ENCODE results near the gene RASD2. TPM values are rescaled to one million over a fixed set of nuclear protein-coding genes. Genes with fewer than 3 reads are reported as not detected.

The RASD2 gene
- total RNA-seq, 1 experiment from 2014 or later = 0.42 TPM

DNA sequence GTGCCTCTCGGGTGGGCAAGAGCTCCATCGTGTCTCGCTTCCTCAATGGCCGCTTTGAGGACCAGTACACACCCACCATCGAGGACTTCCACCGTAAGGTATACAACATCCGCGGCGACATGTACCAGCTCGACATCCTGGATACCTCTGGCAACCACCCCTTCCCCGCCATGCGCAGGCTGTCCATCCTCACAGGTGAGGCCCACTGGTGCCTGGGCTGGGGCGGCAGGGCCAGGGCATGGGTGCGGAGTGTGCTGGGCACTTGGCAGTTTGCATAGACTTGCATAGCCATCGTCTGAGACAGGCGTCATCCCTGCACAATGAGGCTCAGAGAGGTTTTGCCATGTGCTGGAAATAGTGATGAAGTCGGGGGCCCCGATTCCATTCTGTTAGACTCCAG is 6.3 kb downstream of the RASD2 start:
- peaks cover 3% of the 10 kb centered on the region; the same call in 1 of the 2 replicates for H3K4me1 ChIP-seq (ENCODE audit: insufficient read depth, low read length)
- H2AK5ac ChIP-seq (ENCODE audit: insufficient read length, low read length) = no peak overlapping the region
- no peak for DNase-seq
- H3K4me2 ChIP-seq (ENCODE audit: insufficient read depth, insufficient read length, low read length) = no peak overlapping the region
- no peaks in the 10 kb centered on the region for H3K79me1 ChIP-seq (ENCODE audit: insufficient read depth, low read depth, low read length, poor library complexity, severe bottlenecking)
- Mint-ChIP-seq H3K36me3 (ENCODE audit: insufficient read depth in 1 of 3, low read depth in 3 of 3) (no peaks in the 10 kb centered on the region; a peak in 1 of 7 replicates), H3K27ac (no peak overlapping the region; a peak in 1 of 7 replicates), H3K9me3 (no peaks in the 10 kb centered on the region), H3K4me3 (no peak overlapping the region), H3K4me1 (peaks cover 31 to 38% of the 10 kb centered on the region in 2 experiments), H3K27me3 (ENCODE audit: low read depth) (peaks cover 32% of the 10 kb centered on the region)
- no peaks in the 10 kb centered on the region for H3K23me2 ChIP-seq (ENCODE audit: insufficient read length, low read depth, low read length, poor library complexity, severe bottlenecking)
- H4K5ac ChIP-seq (ENCODE audit: insufficient read length, low read depth, low read length) = no peak overlapping the region
- H3K79me2 ChIP-seq (ENCODE audit: insufficient read depth, low read length) = no peaks in the 10 kb centered on the region
- no peak overlapping the region for H3K56ac ChIP-seq (ENCODE audit: insufficient read length, low read depth, low read length)
- no peak overlapping the region for H2BK20ac ChIP-seq (ENCODE audit: low read depth, low read length, poor library complexity, severe bottlenecking)
- no peak overlapping the region for H2BK5ac ChIP-seq (ENCODE audit: insufficient read length, low read length)
- no peak overlapping the region for H3K9ac ChIP-seq (ENCODE audit: extremely low read depth, insufficient read length, low read length)
- no peak overlapping the region for H3T11ph ChIP-seq (ENCODE audit: low read length)
- no peak overlapping the region for H3K23ac ChIP-seq (ENCODE audit: insufficient read length, low read depth, low read length)
- no peak overlapping the region for H3K18ac ChIP-seq (ENCODE audit: insufficient read length, low read depth, low read length)
- WGBS (ENCODE audit: extremely low coverage, insufficient read length, low lambda C conversion rate) = no CpG with 5 or more reads among the region's 18 CpGs
- H3K14ac ChIP-seq (ENCODE audit: insufficient read depth, low read length) = no peak overlapping the region
- no peak overlapping the region for H2BK120ac ChIP-seq (ENCODE audit: low read depth, low read length, poor library complexity, severe bottlenecking)
- no peak overlapping the region for H3K4ac ChIP-seq (ENCODE audit: low read depth, low read length)
- no peaks in the 10 kb centered on the region for H3K9me3 ChIP-seq (ENCODE audit: control insufficient read depth, low read depth, low read length)
- no peak overlapping the region for H2BK15ac ChIP-seq (ENCODE audit: low read depth, low read length)
- no peak overlapping the region for H3K27ac ChIP-seq (ENCODE audit: insufficient read length, low read depth, low read length)
- no peak overlapping the region for H4K8ac ChIP-seq (replicated peaks; ENCODE audit: insufficient read length, low read depth, low read length)
- H2AFZ ChIP-seq (ENCODE audit: low read length) = no peak overlapping the region
- no peak overlapping the region for H4K91ac ChIP-seq (ENCODE audit: insufficient read length, low read depth, low read length)
- TF ChIP-seq, protein P1, sequence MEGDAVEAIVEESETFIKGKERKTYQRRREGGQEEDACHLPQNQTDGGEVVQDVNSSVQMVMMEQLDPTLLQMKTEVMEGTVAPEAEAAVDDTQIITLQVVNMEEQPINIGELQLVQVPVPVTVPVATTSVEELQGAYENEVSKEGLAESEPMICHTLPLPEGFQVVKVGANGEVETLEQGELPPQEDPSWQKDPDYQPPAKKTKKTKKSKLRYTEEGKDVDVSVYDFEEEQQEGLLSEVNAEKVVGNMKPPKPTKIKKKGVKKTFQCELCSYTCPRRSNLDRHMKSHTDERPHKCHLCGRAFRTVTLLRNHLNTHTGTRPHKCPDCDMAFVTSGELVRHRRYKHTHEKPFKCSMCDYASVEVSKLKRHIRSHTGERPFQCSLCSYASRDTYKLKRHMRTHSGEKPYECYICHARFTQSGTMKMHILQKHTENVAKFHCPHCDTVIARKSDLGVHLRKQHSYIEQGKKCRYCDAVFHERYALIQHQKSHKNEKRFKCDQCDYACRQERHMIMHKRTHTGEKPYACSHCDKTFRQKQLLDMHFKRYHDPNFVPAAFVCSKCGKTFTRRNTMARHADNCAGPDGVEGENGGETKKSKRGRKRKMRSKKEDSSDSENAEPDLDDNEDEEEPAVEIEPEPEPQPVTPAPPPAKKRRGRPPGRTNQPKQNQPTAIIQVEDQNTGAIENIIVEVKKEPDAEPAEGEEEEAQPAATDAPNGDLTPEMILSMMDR (conservative IDR thresholded peaks at IDR 0.05) = no peak
- no peaks in the 10 kb centered on the region for H4K20me1 ChIP-seq (ENCODE audit: control insufficient read depth, insufficient read depth, insufficient read length)
- no peaks in the 10 kb centered on the region for H3K27me3 ChIP-seq (ENCODE audit: insufficient read depth, low read length)
- no peak overlapping the region for H2BK12ac ChIP-seq (ENCODE audit: insufficient read length, low read depth, low read length)
